ENCODE results near the gene CHRNG.

Gene CHRNG

GRCh38 chr2:232528746-232529460 lies 10.6 kb upstream of the CHRNG start:
- Histone ChIP-seq H3K4me1 (ENCODE audit: control insufficient read depth, insufficient read depth, low read length) (no peaks in the 10 kb centered on the region), H3K9me3 (ENCODE audit: control insufficient read depth, insufficient read depth, low read depth, low read length) (no peaks in the 10 kb centered on the region), H3K4me3 (ENCODE audit: low read depth, low read length) (no peak overlapping the region), H3K27ac (ENCODE audit: extremely low read depth, low read depth, low read length) (no peak overlapping the region), H3K36me3 (ENCODE audit: control insufficient read depth in 2 of 2, insufficient read depth in 1 of 2, low read length in 2 of 2) (no peaks in the 10 kb centered on the region)
- ChIA-PET POLR2A (no interaction called here), CTCF (no interaction called here)
- TF ChIP-seq ZNF133 (tag by site-specific recombination; IDR thresholded peaks at IDR 0.05) (no peak), MZF1 (tag by site-specific recombination; IDR thresholded peaks at IDR 0.05; ENCODE audit: borderline replicate concordance) (no peak), GLIS2 (tag by site-specific recombination; IDR thresholded peaks at IDR 0.05) (no peak), ATF2 (tag by site-specific recombination; IDR thresholded peaks at IDR 0.05; ENCODE audit: low read depth) (no peak), ZFP69B (tag by site-specific recombination; IDR thresholded peaks at IDR 0.05) (no peak), ZNF23 (tag by site-specific recombination; IDR thresholded peaks at IDR 0.05; ENCODE audit: borderline replicate concordance) (no peak), ZBTB11 (tag by site-specific recombination; conservative IDR thresholded peaks at IDR 0.05; ENCODE audit: low read depth) (no peak), ZNF629 (tag by site-specific recombination; IDR thresholded peaks at IDR 0.05) (no peak)

- no peak overlapping the region for H3K27ac ChIP-seq (ENCODE audit: extremely low read depth, low read depth, low read length)
- POLR2A ChIA-PET: no interaction called here
- H3K4me3 ChIP-seq (ENCODE audit: low read depth, low read length): no peak overlapping the region
- CTCF ChIA-PET: no interaction called here
- no peaks in the 10 kb centered on the region for H3K36me3 ChIP-seq (ENCODE audit: control insufficient read depth in 2 of 2, insufficient read depth in 1 of 2, low read length in 2 of 2)
- H3K4me1 ChIP-seq (ENCODE audit: control insufficient read depth, insufficient read depth, low read length): no peaks in the 10 kb centered on the region
- no peaks in the 10 kb centered on the region for H3K9me3 ChIP-seq (ENCODE audit: control insufficient read depth, insufficient read depth, low read depth, low read length)
- TF ChIP-seq PRDM2 (tag by site-specific recombination; IDR thresholded peaks at IDR 0.05; ENCODE audit: borderline replicate concordance) (no peak), ZNF785 (tag by site-specific recombination; IDR thresholded peaks at IDR 0.05) (no peak), ZNF211 (tag by site-specific recombination; IDR thresholded peaks at IDR 0.05; ENCODE audit: low read depth) (no peak), PBX3 (CRISPR knock-in tag; IDR thresholded peaks at IDR 0.05) (no peak), OVOL3 (tag by site-specific recombination; IDR thresholded peaks at IDR 0.05) (no peak), ZBTB6 (tag by site-specific recombination; IDR thresholded peaks at IDR 0.05) (no peak), ZBTB10 (tag by site-specific recombination; IDR thresholded peaks at IDR 0.05) (no peak)
Observed at GRCh38 chr2:232529806-232530547, 9.5 kb upstream of the CHRNG start.
